Endothelial cell of umbilical vein (primary cell): Measurements from ENCODE around the gene TBC1D10A.

Source experiments
- EZH2 ChIP-seq: IDR thresholded peaks from 2 replicates; pipeline ENCODE4 v1.6.1; 2012; ENCODE audit warnings: borderline replicate concordance, low read depth, mild to moderate bottlenecking, moderate library complexity, low read length, inconsistent platforms; ENCODE audit not compliant: severe bottlenecking
- FOS ChIP-seq: IDR thresholded peaks from 2 replicates; pipeline ENCODE4 v1.6.1; 2011; ENCODE audit warnings: mild to moderate bottlenecking, low read length, moderate library complexity, borderline replicate concordance; ENCODE audit not compliant: insufficient read depth
- MYC ChIP-seq: IDR thresholded peaks from one replicate; pipeline ENCODE4 v1.6.1; 2011; ENCODE audit warnings: mild to moderate bottlenecking, low read depth, low read length
- POLR2A ChIP-seq: IDR thresholded peaks from 2 replicates; pipeline ENCODE4 v1.6.1; 2012; ENCODE audit warnings: low read depth, mild to moderate bottlenecking, control low read depth, low read length
- POLR2AphosphoS5 ChIP-seq: IDR thresholded peaks from 2 replicates; pipeline ENCODE4 v1.6.1; 2012; ENCODE audit warnings: low read depth, mild to moderate bottlenecking, control low read depth, low read length, moderate library complexity; ENCODE audit not compliant: insufficient read depth
- TF ChIP-seq, protein P1 (sequence below), 2 donors: IDR thresholded peaks; 1 replicate in 1 of 2; 2 replicates in 1 of 2; pipeline ENCODE4 v1.5.1; 2011; ENCODE audit warnings: low read length in 2 of 2, mild to moderate bottlenecking in 2 of 2, moderate library complexity in 2 of 2, control low read depth in 1 of 2, inconsistent platforms in 1 of 2, low read depth in 1 of 2; ENCODE audit not compliant: insufficient read depth in 1 of 2; ENCODE audit errors: extremely low read depth in 1 of 2
- TF ChIP-seq, protein P2 (sequence below): IDR thresholded peaks from 2 replicates; pipeline ENCODE4 v1.6.1; 2011; ENCODE audit not compliant: insufficient read depth, insufficient read length

DNA sequence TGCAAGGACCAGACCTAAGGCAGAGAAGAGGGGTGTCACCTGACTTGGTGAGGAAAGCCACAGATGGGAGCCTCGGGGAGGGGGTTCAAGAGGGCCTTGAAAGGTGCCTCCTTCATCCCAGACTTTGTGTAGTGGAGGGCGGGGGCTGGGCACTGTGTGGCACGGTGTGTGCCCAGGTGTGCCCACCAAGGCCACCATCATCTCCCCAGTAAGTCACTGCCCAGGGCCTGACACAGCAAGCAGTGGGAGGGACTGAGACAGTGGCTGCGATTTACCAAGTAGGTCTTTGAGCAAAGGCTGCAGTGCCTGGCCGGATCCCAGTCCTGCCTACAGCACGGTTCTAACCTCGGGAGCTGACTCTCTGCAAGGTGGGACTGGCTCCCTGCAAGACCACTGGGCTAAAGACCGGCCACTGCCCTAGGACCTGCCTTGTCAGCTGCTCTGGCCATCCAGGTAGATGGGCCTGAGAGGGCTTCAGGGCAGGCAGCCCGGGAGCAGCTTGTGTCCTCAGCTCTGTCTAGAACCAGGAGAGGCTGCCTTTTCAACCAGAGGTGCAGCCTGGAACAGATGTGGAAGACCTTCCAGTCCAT lies 61.5 kb downstream of the TBC1D10A start:
- TF ChIP-seq POLR2A (no peak), POLR2AphosphoS5 (no peak), EZH2 (no peak), MYC (no peak), FOS (no peak)
- TF ChIP-seq, protein P1, sequence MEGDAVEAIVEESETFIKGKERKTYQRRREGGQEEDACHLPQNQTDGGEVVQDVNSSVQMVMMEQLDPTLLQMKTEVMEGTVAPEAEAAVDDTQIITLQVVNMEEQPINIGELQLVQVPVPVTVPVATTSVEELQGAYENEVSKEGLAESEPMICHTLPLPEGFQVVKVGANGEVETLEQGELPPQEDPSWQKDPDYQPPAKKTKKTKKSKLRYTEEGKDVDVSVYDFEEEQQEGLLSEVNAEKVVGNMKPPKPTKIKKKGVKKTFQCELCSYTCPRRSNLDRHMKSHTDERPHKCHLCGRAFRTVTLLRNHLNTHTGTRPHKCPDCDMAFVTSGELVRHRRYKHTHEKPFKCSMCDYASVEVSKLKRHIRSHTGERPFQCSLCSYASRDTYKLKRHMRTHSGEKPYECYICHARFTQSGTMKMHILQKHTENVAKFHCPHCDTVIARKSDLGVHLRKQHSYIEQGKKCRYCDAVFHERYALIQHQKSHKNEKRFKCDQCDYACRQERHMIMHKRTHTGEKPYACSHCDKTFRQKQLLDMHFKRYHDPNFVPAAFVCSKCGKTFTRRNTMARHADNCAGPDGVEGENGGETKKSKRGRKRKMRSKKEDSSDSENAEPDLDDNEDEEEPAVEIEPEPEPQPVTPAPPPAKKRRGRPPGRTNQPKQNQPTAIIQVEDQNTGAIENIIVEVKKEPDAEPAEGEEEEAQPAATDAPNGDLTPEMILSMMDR (IDR thresholded peaks at IDR 0.05; ENCODE audit: extremely low read depth in 1 of 2, insufficient read depth in 1 of 2, low read depth in 1 of 2, low read length in 2 of 2) = no peak
- TF ChIP-seq, protein P2, sequence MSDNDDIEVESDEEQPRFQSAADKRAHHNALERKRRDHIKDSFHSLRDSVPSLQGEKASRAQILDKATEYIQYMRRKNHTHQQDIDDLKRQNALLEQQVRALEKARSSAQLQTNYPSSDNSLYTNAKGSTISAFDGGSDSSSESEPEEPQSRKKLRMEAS = no peak
